Embryonic facial prominence (tissue), 1 donor: ENCODE measurements around the gene VEZF1.

ENCODE experiments used
- DNase-seq: peaks from one replicate; pipeline ENCODE4 v3.0.0-alpha.2; 2016; ENCODE audit errors: extremely low spot score

Gene VEZF1, protein sequence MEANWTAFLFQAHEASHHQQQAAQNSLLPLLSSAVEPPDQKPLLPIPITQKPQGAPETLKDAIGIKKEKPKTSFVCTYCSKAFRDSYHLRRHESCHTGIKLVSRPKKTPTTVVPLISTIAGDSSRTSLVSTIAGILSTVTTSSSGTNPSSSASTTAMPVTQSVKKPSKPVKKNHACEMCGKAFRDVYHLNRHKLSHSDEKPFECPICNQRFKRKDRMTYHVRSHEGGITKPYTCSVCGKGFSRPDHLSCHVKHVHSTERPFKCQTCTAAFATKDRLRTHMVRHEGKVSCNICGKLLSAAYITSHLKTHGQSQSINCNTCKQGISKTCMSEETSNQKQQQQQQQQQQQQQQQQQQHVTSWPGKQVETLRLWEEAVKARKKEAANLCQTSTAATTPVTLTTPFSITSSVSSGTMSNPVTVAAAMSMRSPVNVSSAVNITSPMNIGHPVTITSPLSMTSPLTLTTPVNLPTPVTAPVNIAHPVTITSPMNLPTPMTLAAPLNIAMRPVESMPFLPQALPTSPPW

GRCh38 chr17:57987581-57988300, at the start of gene VEZF1:
VEZF1 (minus strand) TSS chr17:57988254; CDS start chr17:57988111, 143 bp downstream.
- DNase-seq: peak; percentile 41

DNA sequence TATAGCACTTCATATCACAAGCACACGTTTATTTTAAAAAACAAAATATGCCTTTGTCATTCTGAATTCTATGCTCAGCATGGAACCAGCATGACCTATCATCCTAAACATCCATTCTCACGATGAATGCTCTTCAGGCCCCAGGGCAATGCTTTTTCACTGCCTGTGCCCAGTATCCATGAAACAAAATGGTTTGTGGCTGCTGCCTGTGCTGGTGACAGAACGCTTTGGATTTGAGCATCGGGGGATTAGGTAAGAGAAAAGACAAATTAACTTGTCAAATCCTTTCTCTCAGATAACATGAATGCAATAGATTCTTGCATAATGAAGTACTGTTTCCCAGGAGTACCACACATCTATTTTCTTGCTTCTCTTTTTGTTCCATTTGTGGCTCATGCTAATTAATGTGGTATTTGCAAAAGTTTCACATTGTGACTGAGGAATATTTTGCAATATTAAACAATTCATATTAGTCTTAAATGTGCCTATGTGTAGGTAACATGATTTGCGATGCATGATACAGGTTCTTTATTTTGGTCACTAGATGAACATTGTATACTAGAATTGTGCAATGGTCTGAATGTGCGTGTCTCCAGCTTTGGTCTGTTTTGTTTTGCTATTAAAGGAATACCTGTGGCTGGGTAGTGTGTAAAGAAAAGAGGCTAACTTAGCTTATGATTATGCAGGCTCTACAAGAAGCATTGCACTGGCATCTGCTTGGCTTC, 44.8 kb upstream of the VEZF1 start:
- no peak for DNase-seq

DNA sequence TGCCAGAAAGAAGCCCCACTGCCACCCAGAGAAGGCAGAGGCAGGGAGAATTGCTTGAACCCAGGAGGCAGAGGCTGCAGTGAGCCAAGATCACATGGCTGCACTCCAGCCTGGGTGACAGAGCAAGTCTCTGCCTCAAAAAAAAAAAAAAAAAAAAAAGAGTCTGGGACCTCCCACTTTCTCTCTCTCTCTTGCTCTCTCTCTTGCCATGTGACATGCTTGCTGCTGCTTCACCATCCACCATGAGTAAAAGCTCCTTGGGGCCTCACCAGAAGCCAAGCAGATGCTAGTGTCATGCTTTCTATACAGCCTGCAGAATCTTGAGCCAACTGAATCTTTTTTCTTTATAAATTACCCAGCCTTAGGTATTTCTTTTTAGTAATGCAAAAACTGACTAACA, 40.5 kb upstream of the VEZF1 start:
- no peak for DNase-seq

- no peak for DNase-seq
Measured at GRCh38 chr17:58020401-58020800, 32.3 kb upstream of the VEZF1 start.

DNA sequence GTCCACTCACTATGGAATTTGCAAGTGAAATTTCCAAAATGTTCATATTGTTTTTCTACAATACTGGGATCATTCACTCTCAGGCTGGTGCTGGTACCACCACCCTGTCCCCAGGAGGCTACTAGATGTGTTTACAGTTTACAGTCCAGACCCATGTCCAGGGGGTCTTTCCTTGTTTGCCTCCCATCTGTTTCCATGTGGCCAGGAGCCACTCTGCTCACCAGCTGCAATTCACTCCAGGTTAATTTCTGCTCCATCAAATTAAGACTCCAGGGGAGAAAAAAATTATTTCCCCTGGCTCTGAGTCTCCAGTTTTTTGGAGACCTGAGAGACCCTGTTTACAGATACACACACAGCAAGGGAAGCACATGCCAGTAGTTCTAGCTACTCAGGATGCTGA, 31.5 kb upstream of the VEZF1 start:
- no peak for DNase-seq

- no peak for DNase-seq
Measured at GRCh38 chr17:58019039-58019438, 31.0 kb upstream of the VEZF1 start.

GRCh38 chr17:58010067-58010799, 22.2 kb upstream of the VEZF1 start:
- no peak for DNase-seq

GRCh38 chr17:58007781-58008706, 20.0 kb upstream of the VEZF1 start:
- DNase-seq: no peak

DNA sequence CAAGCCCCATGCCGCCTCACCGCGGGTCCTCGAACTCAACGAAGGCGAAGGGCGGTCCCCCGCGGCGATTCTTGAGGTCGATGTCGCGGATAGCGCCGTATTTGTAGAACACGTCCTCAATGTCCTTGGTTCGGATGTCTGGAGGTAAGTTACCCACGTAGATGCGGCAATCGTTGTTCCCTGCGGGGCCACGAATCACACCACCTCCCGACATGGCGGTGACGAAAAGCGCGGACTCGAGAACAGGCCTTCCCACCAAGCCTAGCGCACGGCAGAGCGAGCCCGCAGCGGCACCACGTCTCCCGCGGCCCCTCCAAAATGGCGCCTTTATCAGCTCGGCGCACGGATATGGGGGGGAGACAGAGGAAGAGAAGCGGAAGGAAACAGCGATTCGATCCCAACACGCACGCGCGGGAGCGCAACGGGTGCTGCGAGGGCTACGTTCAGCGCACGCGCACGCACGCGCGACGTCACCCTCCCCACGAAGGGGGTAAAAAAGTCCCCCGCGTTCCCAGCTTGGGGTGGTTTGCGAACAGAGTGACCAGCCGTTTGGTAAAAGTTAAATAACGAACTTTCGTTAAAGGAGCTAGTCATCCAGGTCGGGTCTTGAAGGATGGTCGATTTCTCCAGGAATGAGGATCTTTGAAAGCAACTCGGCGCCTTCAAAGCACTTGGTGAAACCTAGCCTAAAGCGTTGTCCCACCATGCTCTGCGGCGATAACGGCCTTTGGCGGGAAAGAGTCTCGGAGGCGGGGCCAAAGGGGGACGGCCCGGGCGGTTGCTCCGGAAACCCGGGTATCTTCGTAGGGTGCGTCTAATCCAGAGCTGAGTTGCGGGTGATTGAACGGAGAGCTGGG, 19.1 kb upstream of the VEZF1 start, which contains the start of gene SRSF1:
TSS of gene SRSF1 (minus strand) at position 323 of the 857 bp plus-strand sequence. CDS start at position 214, 109 bp downstream.
- peak; percentile 96 for DNase-seq

- peak; percentile 64 for DNase-seq
Measured at GRCh38 chr17:58006560-58006923, 18.5 kb upstream of the VEZF1 start.

DNA sequence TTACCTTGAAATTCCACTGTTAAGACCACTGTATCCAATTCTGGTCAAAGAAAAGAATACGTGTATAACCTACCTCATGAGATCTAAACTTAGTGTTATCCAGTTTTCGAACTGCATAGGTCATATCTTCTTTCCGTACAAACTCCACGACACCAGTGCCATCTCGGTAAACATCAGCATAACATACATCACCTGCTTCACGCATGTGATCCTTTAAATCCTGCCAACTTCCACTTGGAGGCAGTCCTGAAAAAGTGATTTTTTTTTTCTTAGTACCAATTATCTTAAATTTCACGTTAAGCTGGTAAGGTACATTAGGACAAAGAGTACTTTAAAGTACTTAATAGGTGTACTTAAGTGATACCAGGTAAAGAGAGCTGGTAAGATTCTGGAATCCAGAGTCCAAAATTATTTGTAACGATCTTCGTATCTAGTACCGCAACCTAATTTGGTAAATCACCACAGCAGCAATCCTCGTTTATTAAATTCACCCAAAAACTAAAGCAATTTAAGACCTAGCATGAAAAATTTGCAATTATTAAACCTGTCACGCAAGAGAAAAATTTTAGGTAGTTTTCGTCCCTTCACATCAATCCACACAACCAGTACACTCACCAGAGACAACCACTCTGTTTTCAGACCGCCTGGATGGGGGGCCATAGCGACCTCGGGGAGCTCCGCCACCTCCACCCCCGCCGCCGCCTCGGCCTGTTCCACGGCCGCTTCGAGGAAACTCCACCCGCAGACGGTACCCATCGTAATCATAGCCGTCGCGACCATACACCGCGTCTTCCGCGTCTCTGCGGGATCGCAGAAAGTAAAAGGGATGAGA, 17.9 kb upstream of the VEZF1 start:
- no peak for DNase-seq

DNA sequence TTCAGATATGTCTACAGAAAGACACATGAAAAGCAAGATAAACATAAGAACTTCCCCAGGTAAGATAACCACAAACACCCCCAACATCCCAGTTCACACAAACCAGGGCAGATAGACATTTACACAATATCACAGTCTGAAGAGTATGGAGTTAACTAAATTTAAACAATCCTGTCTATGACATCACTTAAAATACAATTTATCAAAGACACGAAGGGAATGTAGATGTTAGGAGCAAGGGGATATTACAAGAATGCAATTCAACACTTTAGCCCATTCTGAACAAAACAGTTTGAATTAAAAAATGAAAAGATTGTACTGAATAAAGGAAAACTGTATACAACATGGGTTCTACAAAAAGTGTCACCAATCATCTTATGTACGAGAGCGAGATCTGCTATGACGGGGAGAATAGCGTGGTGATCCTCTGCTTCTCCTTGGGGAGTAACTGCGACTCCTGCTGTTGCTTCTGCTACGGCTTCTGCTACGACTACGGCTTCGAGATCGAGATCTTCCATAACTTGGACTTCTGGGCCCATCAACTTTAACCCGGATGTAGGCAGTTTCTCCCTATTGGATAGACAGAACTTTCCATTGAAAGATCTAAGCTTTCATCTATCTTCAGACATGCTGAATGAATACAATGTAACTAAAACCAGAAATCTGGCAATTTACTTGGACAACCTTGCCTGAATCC, 17.1 kb upstream of the VEZF1 start:
- DNase-seq: no peak

DNA sequence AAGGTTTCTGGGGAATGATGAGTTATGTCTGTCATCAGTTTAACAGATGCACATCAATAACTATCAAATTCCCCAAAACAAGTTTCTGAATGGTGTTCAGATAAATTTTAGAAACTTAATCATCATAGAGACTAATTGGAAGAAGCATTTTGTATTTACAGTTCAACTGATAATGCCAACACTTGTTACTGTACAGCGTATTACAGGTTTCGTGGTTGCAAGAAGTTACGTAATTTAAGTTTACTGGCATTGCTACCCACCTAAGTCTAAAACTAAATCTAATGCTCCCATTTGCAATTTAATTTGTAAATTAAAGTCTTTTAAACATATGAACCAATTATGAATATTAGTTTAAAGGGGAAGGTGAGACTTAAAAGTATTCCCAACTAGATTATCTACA, 16.0 kb upstream of the VEZF1 start:
- DNase-seq: no peak

DNA sequence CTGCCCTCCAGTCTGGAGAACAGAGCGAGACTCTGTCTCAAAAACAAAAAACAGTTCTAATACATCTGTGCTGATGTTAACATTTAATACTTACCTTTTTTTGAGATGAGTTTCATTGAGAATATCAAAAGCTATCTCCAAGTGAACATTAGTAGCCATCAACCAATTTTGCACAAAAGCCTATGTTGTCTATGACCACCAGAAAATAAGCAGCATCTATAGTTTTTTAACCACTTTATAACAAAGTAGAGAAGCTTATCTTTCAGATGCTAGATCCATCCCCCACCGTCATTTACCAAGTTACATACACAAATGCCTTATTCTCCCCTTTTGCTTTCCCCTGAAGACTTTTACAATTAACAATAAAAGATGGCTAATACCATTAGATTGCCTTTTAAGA, 14.9 kb upstream of the VEZF1 start:
- no peak for DNase-seq

DNA sequence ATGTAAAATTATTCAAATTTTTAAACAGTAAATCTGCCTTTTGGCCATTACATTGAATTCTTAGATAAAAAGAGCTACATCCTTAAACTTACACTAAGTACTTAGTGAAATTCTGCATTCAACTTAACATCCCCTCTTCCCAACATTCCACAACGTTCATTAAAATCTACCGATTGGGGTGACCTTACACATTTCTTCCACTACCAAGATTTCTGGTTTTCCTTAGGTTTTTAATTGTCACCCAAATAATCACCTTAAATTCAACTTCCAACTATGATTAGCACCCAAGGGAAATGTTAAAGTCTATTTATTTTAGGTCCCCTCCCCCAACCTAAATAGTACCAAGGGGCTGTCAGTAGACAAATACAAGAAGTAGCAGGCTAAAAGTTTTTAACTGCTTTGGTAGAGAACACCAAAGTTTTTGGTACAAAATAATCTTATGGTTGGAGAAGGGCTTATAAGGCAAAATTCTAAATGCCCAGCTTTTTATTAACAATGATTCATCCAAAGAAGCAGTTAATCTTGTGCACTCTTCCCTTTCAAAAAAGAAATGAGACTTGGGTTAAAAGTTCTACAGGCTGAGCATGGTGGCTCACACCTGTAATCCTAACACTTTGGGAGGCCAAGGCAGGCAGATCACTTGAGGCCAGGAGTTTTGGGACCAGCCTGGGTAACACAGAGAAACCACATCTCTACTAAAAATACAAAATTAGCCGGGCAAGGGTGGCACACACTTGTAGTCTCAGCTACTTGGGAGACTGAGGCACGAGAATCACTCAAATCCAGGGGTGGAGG, 14.3 kb upstream of the VEZF1 start:
- no peak for DNase-seq

- no peak for DNase-seq
Measured at GRCh38 chr17:58001461-58002124, 13.5 kb upstream of the VEZF1 start.
